Measurements from ENCODE around the gene MAGI2. TPM values are rescaled to one million over a fixed set of nuclear protein-coding genes. Genes with fewer than 3 reads are reported as not detected.
"Not testable (repeated sequence)": the region's sequence is repeated elsewhere in the genome, so short reads cannot be mapped to it uniquely, and the experiment has no call there.

MAGI2 gene
- total RNA-seq, 1 experiment from 2014 or later: 0.56 TPM

- Histone ChIP-seq H3K27me3 (no peaks in the 10 kb centered on the region), H3K36me3 (no peaks in the 10 kb centered on the region), H3K4me3 (no peak overlapping the region), H3K9me3 (no peaks in the 10 kb centered on the region)
- no peak for DNase-seq
Measured at GRCh38 chr7:78317371-78317770, 1136.1 kb downstream of the MAGI2 start.

- H3K9me3 ChIP-seq: no peaks in the 10 kb centered on the region
- no peaks in the 10 kb centered on the region for H3K36me3 ChIP-seq
- H3K4me3 ChIP-seq: no peak overlapping the region
- DNase-seq: no peak
- no peaks in the 10 kb centered on the region for H3K27me3 ChIP-seq
Measured at GRCh38 chr7:78316110-78316509, 1137.4 kb downstream of the MAGI2 start.

GRCh38 chr7:78315119-78315518, 1138.3 kb downstream of the MAGI2 start:
- no peaks in the 10 kb centered on the region for H3K36me3 ChIP-seq
- DNase-seq: no peak

GRCh38 chr7:78311181-78311580, 1142.3 kb downstream of the MAGI2 start:
- Histone ChIP-seq H3K27me3 (no peaks in the 10 kb centered on the region), H3K36me3 (no peaks in the 10 kb centered on the region), H3K9me3 (no peaks in the 10 kb centered on the region), H3K4me3 (no peak overlapping the region)
- DNase-seq: no peak

More at GRCh38 chr7:78315119-78315518, 1138.3 kb downstream of the MAGI2 start:
- Histone ChIP-seq H3K9me3 (no peaks in the 10 kb centered on the region), H3K4me3 (no peak overlapping the region), H3K27me3 (no peaks in the 10 kb centered on the region)

GRCh38 chr7:78307892-78308291, 1145.6 kb downstream of the MAGI2 start:
- Histone ChIP-seq H3K4me3 (no peak overlapping the region), H3K9me3 (no peaks in the 10 kb centered on the region), H3K36me3 (no peaks in the 10 kb centered on the region), H3K27me3 (no peaks in the 10 kb centered on the region)
- no peak for DNase-seq

- Histone ChIP-seq H3K36me3 (no peaks in the 10 kb centered on the region), H3K27me3 (no peaks in the 10 kb centered on the region), H3K4me3 (no peak overlapping the region), H3K9me3 (no peaks in the 10 kb centered on the region)
- no peak for DNase-seq
Measured at GRCh38 chr7:78306634-78307033, 1146.8 kb downstream of the MAGI2 start.

- no peak overlapping the region for H3K4me3 ChIP-seq
Measured at GRCh38 chr7:78301407-78301806, 1152.1 kb downstream of the MAGI2 start.

GRCh38 chr7:78299088-78299487, 1154.4 kb downstream of the MAGI2 start:
- DNase-seq: no peak

More at GRCh38 chr7:78301407-78301806, 1152.1 kb downstream of the MAGI2 start:
- no peak for DNase-seq
- Histone ChIP-seq H3K9me3 (no peaks in the 10 kb centered on the region), H3K36me3 (no peaks in the 10 kb centered on the region), H3K27me3 (no peaks in the 10 kb centered on the region)

GRCh38 chr7:78296644-78297371, 1156.7 kb downstream of the MAGI2 start:
- no peaks in the 10 kb centered on the region for H3K9me3 ChIP-seq
- no peak for DNase-seq
- H3K27me3 ChIP-seq: no peaks in the 10 kb centered on the region
- H3K36me3 ChIP-seq: no peaks in the 10 kb centered on the region
- no peak overlapping the region for H3K4me3 ChIP-seq

More at GRCh38 chr7:78299088-78299487, 1154.4 kb downstream of the MAGI2 start:
- no peaks in the 10 kb centered on the region for H3K9me3 ChIP-seq
- H3K36me3 ChIP-seq: no peaks in the 10 kb centered on the region
- no peak overlapping the region for H3K4me3 ChIP-seq
- H3K27me3 ChIP-seq: no peaks in the 10 kb centered on the region

GRCh38 chr7:78296046-78296597, 1157.3 kb downstream of the MAGI2 start:
- Histone ChIP-seq H3K27me3 (no peaks in the 10 kb centered on the region), H3K9me3 (no peaks in the 10 kb centered on the region), H3K4me3 (no peak overlapping the region), H3K36me3 (no peaks in the 10 kb centered on the region)
- no peak for DNase-seq

- not testable (repeated sequence) for H3K36me3 ChIP-seq, DNase-seq, H3K4me3 ChIP-seq, H3K9me3 ChIP-seq, H3K27me3 ChIP-seq
Measured at GRCh38 chr7:78289471-78289870, 1164.0 kb downstream of the MAGI2 start.

- DNase-seq: no peak
Measured at GRCh38 chr7:78284945-78285344, 1168.5 kb downstream of the MAGI2 start.

GRCh38 chr7:78280276-78280675, 1173.2 kb downstream of the MAGI2 start:
- H3K36me3 ChIP-seq: no peaks in the 10 kb centered on the region
- no peaks in the 10 kb centered on the region for H3K9me3 ChIP-seq
- no peaks in the 10 kb centered on the region for H3K27me3 ChIP-seq
- no peak overlapping the region for H3K4me3 ChIP-seq
- no peak for DNase-seq

More at GRCh38 chr7:78284945-78285344, 1168.5 kb downstream of the MAGI2 start:
- Histone ChIP-seq H3K27me3 (no peaks in the 10 kb centered on the region), H3K9me3 (no peaks in the 10 kb centered on the region), H3K36me3 (no peaks in the 10 kb centered on the region), H3K4me3 (no peak overlapping the region)

- no peaks in the 10 kb centered on the region for H3K36me3 ChIP-seq
- H3K27me3 ChIP-seq: no peaks in the 10 kb centered on the region
- H3K9me3 ChIP-seq: no peaks in the 10 kb centered on the region
- no peak overlapping the region for H3K4me3 ChIP-seq
- DNase-seq: no peak
Measured at GRCh38 chr7:78279457-78279856, 1174.0 kb downstream of the MAGI2 start.

- H3K36me3 ChIP-seq: no peaks in the 10 kb centered on the region
- no peaks in the 10 kb centered on the region for H3K27me3 ChIP-seq
- no peak for DNase-seq
- H3K9me3 ChIP-seq: no peaks in the 10 kb centered on the region
- H3K4me3 ChIP-seq: no peak overlapping the region
Measured at GRCh38 chr7:78279032-78279431, 1174.4 kb downstream of the MAGI2 start.

GRCh38 chr7:78267141-78267540, 1186.3 kb downstream of the MAGI2 start:
- no peaks in the 10 kb centered on the region for H3K36me3 ChIP-seq
- DNase-seq: no peak
- no peaks in the 10 kb centered on the region for H3K27me3 ChIP-seq
- no peaks in the 10 kb centered on the region for H3K9me3 ChIP-seq
- no peak overlapping the region for H3K4me3 ChIP-seq

- H3K27me3 ChIP-seq: no peaks in the 10 kb centered on the region
- no peaks in the 10 kb centered on the region for H3K36me3 ChIP-seq
- H3K4me3 ChIP-seq: no peak overlapping the region
- H3K9me3 ChIP-seq: no peaks in the 10 kb centered on the region
- DNase-seq: no peak
Measured at GRCh38 chr7:78265486-78265885, 1188.0 kb downstream of the MAGI2 start.

GRCh38 chr7:78265071-78265470, 1188.4 kb downstream of the MAGI2 start:
- no peak for DNase-seq
- H3K36me3 ChIP-seq: no peaks in the 10 kb centered on the region
- H3K27me3 ChIP-seq: no peaks in the 10 kb centered on the region
- no peak overlapping the region for H3K4me3 ChIP-seq
- no peaks in the 10 kb centered on the region for H3K9me3 ChIP-seq
